DOHH2 (cell line): ENCODE measurements around the gene LAMC2.

Source experiments
- H3F3A ChIP-seq: fragments of 200-600 bp; sonication (generic), shearing (Covaris generic); 2 replicates; pipeline ENCODE4 v1.6.0; 2016; ENCODE audit warnings: antibody characterized with exemption, mild to moderate bottlenecking; ENCODE audit not compliant: control insufficient read depth, insufficient read depth
- H3K27ac ChIP-seq: fragments of 200-600 bp; sonication (generic); 2 replicates; pipeline ENCODE4 v1.5.1; 2014; ENCODE audit warnings: low read depth, mild to moderate bottlenecking, low read length, moderate library complexity
- H3K27me3 ChIP-seq: fragments of 200-600 bp; sonication (generic); 2 replicates; pipeline ENCODE4 v1.6.1; 2014; ENCODE audit warnings: mild to moderate bottlenecking, low read length, mixed read lengths; ENCODE audit not compliant: control insufficient read depth
- H3K36me3 ChIP-seq: fragments of 200-600 bp; sonication (generic); 2 replicates; pipeline ENCODE4 v1.6.1; 2014; ENCODE audit warnings: mild to moderate bottlenecking, low read length, moderate library complexity, mixed read lengths; ENCODE audit not compliant: control insufficient read depth
- H3K4me1 ChIP-seq: fragments of 200-600 bp; sonication (generic); 2 replicates; pipeline ENCODE4 v1.6.1; 2014; ENCODE audit warnings: mild to moderate bottlenecking, low read length, mixed read lengths; ENCODE audit not compliant: control insufficient read depth
- H3K4me2 ChIP-seq: fragments of 200-600 bp; sonication (generic); 2 replicates; pipeline ENCODE4 v1.6.0; 2014; ENCODE audit warnings: mild to moderate bottlenecking, low read length, moderate library complexity
- H3K4me3 ChIP-seq: fragments of 200-600 bp; sonication (generic); 2 replicates; pipeline ENCODE4 v1.5.1; 2014; ENCODE audit warnings: mild to moderate bottlenecking, low read length, mixed read lengths
- H3K79me2 ChIP-seq: fragments of 200-600 bp; sonication (generic); 2 replicates; pipeline ENCODE4 v1.6.1; 2014; ENCODE audit warnings: mild to moderate bottlenecking, low read length, mixed read lengths; ENCODE audit not compliant: control insufficient read depth
- H3K9me2 ChIP-seq: fragments of 200-600 bp; sonication (generic); replicated peaks from 2 replicates; pipeline ENCODE4 v1.6.1; 2014; ENCODE audit warnings: mild to moderate bottlenecking, low read length, mixed read lengths; ENCODE audit not compliant: control insufficient read depth
- H3K9me3 ChIP-seq: fragments of 200-600 bp; sonication (generic); 2 replicates; pipeline ENCODE4 v1.6.1; 2014; ENCODE audit warnings: antibody characterized with exemption, low read length, mixed read lengths; ENCODE audit not compliant: control insufficient read depth, insufficient read depth
- H4K20me1 ChIP-seq: fragments of 200-600 bp; sonication (generic); 2 replicates; pipeline ENCODE4 v1.6.0; 2014; ENCODE audit warnings: low read depth, mild to moderate bottlenecking, antibody characterized with exemption, low read length, moderate library complexity; ENCODE audit not compliant: control insufficient read depth, insufficient read depth
- EZH2phosphoT487 ChIP-seq: fragments of 200-600 bp; sonication (generic); IDR thresholded peaks from 2 replicates; pipeline ENCODE4 v1.6.1; 2017; ENCODE audit warnings: borderline replicate concordance, mild to moderate bottlenecking, antibody characterized with exemption, low read length, moderate library complexity, mixed read lengths
- TF ChIP-seq, protein P1 (sequence below): fragments of 200-600 bp; sonication (generic); IDR thresholded peaks from one replicate; pipeline ENCODE4 v1.5.1; 2014; ENCODE audit warnings: antibody characterized with exemption, mild to moderate bottlenecking, low read depth, low read length; ENCODE audit not compliant: poor library complexity, severe bottlenecking

LAMC2 gene

DNA sequence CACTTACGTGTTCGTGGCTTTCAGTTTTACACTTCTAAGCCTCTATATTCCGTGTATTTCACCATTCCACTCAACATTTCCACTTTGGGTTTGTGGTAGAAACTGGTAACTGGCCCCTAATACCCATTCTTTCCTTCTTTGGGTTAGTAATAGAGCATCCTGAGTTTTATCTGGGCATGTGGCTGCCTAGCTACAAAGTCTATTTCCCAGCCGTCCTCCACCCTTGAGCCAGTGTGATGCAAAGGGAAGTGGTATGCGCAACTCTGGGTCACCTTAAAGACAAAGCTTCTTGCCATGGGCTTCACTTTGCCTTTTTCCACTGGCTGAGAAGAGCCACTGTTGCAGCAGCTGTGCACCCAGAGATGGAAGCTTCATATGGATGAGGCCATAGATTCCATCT lies 73.9 kb downstream of the LAMC2 start:
- H4K20me1 ChIP-seq, result no peaks in the 10 kb centered on the region

DNA sequence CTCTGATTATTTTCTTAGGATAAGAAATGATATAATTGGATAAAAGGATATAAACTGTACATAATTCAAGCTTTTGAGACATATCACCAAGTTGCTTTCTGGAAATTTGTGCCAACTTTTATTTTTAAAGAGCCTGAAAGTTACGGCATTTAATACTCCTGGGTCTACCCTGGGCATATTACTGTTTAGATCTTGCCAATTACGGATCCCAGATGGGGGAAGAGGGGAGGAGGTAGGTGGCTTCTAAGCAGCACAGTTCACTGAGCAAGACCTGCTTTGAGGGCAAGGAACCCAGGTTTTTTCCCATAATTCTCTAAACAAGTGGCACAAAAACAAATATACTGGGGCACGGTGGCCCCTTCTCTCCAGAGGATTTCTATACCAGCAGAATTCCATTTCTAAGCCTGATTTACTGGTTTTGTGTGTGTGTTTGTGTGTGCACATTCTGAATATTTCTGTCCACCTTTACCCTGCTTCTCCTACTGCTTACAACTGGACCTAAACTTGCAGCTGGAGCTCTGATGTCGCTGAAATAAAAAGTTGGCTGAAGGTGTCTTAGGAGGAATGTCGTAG lies 76.7 kb downstream of the LAMC2 start:
- Histone ChIP-seq H3K27me3 (peaks cover 17% of the 10 kb centered on the region), H3K9me2 (no peaks in the 10 kb centered on the region), H3K79me2 (no peaks in the 10 kb centered on the region), H3K27ac (no peak overlapping the region), H4K20me1 (no peaks in the 10 kb centered on the region), H3K9me3 (no peaks in the 10 kb centered on the region), H3K4me2 (no peak overlapping the region), H3K4me3 (no peak overlapping the region), H3K36me3 (no peaks in the 10 kb centered on the region), H3K4me1 (no peaks in the 10 kb centered on the region), H3F3A (no peaks in the 10 kb centered on the region)
- TF ChIP-seq, protein P1, sequence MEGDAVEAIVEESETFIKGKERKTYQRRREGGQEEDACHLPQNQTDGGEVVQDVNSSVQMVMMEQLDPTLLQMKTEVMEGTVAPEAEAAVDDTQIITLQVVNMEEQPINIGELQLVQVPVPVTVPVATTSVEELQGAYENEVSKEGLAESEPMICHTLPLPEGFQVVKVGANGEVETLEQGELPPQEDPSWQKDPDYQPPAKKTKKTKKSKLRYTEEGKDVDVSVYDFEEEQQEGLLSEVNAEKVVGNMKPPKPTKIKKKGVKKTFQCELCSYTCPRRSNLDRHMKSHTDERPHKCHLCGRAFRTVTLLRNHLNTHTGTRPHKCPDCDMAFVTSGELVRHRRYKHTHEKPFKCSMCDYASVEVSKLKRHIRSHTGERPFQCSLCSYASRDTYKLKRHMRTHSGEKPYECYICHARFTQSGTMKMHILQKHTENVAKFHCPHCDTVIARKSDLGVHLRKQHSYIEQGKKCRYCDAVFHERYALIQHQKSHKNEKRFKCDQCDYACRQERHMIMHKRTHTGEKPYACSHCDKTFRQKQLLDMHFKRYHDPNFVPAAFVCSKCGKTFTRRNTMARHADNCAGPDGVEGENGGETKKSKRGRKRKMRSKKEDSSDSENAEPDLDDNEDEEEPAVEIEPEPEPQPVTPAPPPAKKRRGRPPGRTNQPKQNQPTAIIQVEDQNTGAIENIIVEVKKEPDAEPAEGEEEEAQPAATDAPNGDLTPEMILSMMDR, result no peak
- TF ChIP-seq EZH2phosphoT487, result no peak

More for the DNA sequence above, 73.9 kb downstream of the LAMC2 start:
- Histone ChIP-seq H3K36me3 (no peaks in the 10 kb centered on the region), H3K79me2 (no peaks in the 10 kb centered on the region), H3F3A (no peaks in the 10 kb centered on the region), H3K4me1 (no peaks in the 10 kb centered on the region), H3K9me3 (peaks cover 2% of the 10 kb centered on the region), H3K9me2 (no peaks in the 10 kb centered on the region), H3K4me3 (no peak overlapping the region), H3K27me3 (0 out of 2 replicates have a peak, but pooled peaks cover 5% of the 10 kb centered on the region), H3K27ac (no peak overlapping the region), H3K4me2 (no peak overlapping the region)
- TF ChIP-seq, protein P1, result no peak
- no peak for TF ChIP-seq EZH2phosphoT487

- TF ChIP-seq EZH2phosphoT487, result no peak
- TF ChIP-seq, protein P1, result no peak
- Histone ChIP-seq H3K4me2 (no peak overlapping the region), H3K36me3 (no peaks in the 10 kb centered on the region), H3F3A (no peaks in the 10 kb centered on the region), H3K9me2 (no peaks in the 10 kb centered on the region), H3K4me3 (no peak overlapping the region), H4K20me1 (no peaks in the 10 kb centered on the region), H3K27ac (no peak overlapping the region), H3K9me3 (no peaks in the 10 kb centered on the region), H3K79me2 (no peaks in the 10 kb centered on the region), H3K4me1 (no peaks in the 10 kb centered on the region), H3K27me3 (peaks cover 17% of the 10 kb centered on the region)
Observed at GRCh38 chr1:183263886-183264602, 78.0 kb downstream of the LAMC2 start.
